Inflammatory macrophage treated with lipopolysaccharide for 4 hours (primary cell): ENCODE measurements around the gene EIF3F.
"Not testable (repeated sequence)": the region's sequence is repeated elsewhere in the genome, so short reads cannot be mapped to it uniquely, and the experiment has no call there.

Experiments used
- DNase-seq: peaks from one replicate; pipeline ENCODE4 v3.0.0-alpha.2; 2020

The EIF3F gene

GRCh38 chr11:7986768-7987559 lies at the start of gene EIF3F:
TSS of gene EIF3F (plus strand) at chr11:7987337. CDS start at chr11:7987353, 16 bp downstream.
- DNase-seq: peak; percentile 99

GRCh38 chr11:7941146-7941545 lies 46.0 kb upstream of the EIF3F start:
- DNase-seq: no peak

GRCh38 chr11:7941608-7942007 lies 45.5 kb upstream of the EIF3F start, which contains the start of gene OR10A3:
TSS of gene OR10A3 (minus strand) at chr11:7941708. CDS start at chr11:7939520, 2,188 bp downstream.
- no peak for DNase-seq

GRCh38 chr11:7944123-7944522 lies 43.0 kb upstream of the EIF3F start:
- no peak for DNase-seq

- no peak for DNase-seq
These were observed 37.2 kb upstream of the EIF3F start for GRCh38 chr11:7949934-7950333.

- DNase-seq: no peak
These were observed 31.9 kb upstream of the EIF3F start for GRCh38 chr11:7955191-7955590.

GRCh38 chr11:7964261-7964660 lies 22.9 kb upstream of the EIF3F start:
- DNase-seq: no peak

GRCh38 chr11:7964873-7965272 lies 22.3 kb upstream of the EIF3F start:
- no peak for DNase-seq

- no peak for DNase-seq
These were observed 21.8 kb upstream of the EIF3F start, which contains the start of gene NLRP10 for GRCh38 chr11:7965386-7965785. TSS of gene NLRP10 (minus strand) at chr11:7965447. CDS start at chr11:7963495, 1,952 bp downstream.

GRCh38 chr11:7967097-7967496 lies 20.0 kb upstream of the EIF3F start:
- no peak for DNase-seq

- no peak for DNase-seq
These were observed 19.3 kb upstream of the EIF3F start for GRCh38 chr11:7967826-7968225.

- no peak for DNase-seq
These were observed 18.5 kb upstream of the EIF3F start for GRCh38 chr11:7968686-7969085.

GRCh38 chr11:7969756-7970646 lies 17.1 kb upstream of the EIF3F start:
- DNase-seq: no peak

GRCh38 chr11:7971846-7972245 lies 15.3 kb upstream of the EIF3F start:
- DNase-seq: no peak

- no peak for DNase-seq
These were observed 14.1 kb upstream of the EIF3F start for GRCh38 chr11:7973011-7973410.

GRCh38 chr11:7974668-7975067 lies 12.5 kb upstream of the EIF3F start:
- DNase-seq: no peak

GRCh38 chr11:7977232-7977917 lies 9.8 kb upstream of the EIF3F start:
- peak; percentile 1 for DNase-seq

- DNase-seq: no peak
These were observed 5.4 kb upstream of the EIF3F start for GRCh38 chr11:7981619-7982157.

GRCh38 chr11:7982582-7983119 lies 4.5 kb upstream of the EIF3F start:
- DNase-seq: no peak

GRCh38 chr11:7983832-7984590 lies 3.1 kb upstream of the EIF3F start:
- no peak for DNase-seq

- DNase-seq: not testable (repeated sequence)
These were observed 385 bp downstream of the EIF3F start for GRCh38 chr11:7987560-7987883.
